Esophagus muscularis mucosa (tissue), 4 donors: ENCODE measurements around the gene CTAG1B.
"Not testable (repeated sequence)": the region's sequence is repeated elsewhere in the genome, so short reads cannot be mapped to it uniquely, and the experiment has no call there.

ENCODE experiments used
- EP300 ChIP-seq: sonication (generic); formaldehyde crosslinking; IDR thresholded peaks from one replicate; pipeline ENCODE4 v1.6.1; 2017; ENCODE audit warnings: antibody characterized with exemption
- POLR2A ChIP-seq: fragments of 450-650 bp; IDR thresholded peaks from one replicate; pipeline ENCODE4 v1.6.1; 2017; ENCODE audit warnings: antibody characterized with exemption, moderate library complexity, mild to moderate bottlenecking, low read depth
- POLR2AphosphoS5 ChIP-seq, 2 donors: sonication (generic); formaldehyde crosslinking; IDR thresholded peaks; one replicate each; pipeline ENCODE4 v1.6.1; 2017; ENCODE audit warnings: antibody characterized with exemption in 2 of 2
- TF ChIP-seq, protein P1 (sequence below), 3 experiments: fragments of 200-600 bp in 2 of 3; fragments of 450-650 bp in 1 of 3; sonication (generic) in 2 of 3; IDR thresholded peaks; one replicate each; pipeline ENCODE4 v1.5.1; 2017 to 2019; ENCODE audit warnings: antibody characterized with exemption in 3 of 3, mild to moderate bottlenecking in 2 of 3, moderate library complexity in 1 of 3

- TF ChIP-seq, protein P1, sequence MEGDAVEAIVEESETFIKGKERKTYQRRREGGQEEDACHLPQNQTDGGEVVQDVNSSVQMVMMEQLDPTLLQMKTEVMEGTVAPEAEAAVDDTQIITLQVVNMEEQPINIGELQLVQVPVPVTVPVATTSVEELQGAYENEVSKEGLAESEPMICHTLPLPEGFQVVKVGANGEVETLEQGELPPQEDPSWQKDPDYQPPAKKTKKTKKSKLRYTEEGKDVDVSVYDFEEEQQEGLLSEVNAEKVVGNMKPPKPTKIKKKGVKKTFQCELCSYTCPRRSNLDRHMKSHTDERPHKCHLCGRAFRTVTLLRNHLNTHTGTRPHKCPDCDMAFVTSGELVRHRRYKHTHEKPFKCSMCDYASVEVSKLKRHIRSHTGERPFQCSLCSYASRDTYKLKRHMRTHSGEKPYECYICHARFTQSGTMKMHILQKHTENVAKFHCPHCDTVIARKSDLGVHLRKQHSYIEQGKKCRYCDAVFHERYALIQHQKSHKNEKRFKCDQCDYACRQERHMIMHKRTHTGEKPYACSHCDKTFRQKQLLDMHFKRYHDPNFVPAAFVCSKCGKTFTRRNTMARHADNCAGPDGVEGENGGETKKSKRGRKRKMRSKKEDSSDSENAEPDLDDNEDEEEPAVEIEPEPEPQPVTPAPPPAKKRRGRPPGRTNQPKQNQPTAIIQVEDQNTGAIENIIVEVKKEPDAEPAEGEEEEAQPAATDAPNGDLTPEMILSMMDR (IDR thresholded peaks at IDR 0.05) = not testable (repeated sequence)
- not testable (repeated sequence) for TF ChIP-seq POLR2AphosphoS5 (IDR thresholded peaks at IDR 0.05); POLR2A; EP300
Measured at GRCh38 chrX:154613586-154613985, 5.5 kb downstream of the CTAG1B start.
